Activated naive CD4-positive, alpha-beta T cell treated with anti-CD3 and anti-CD28 coated beads for 36 hours (primary cell): ENCODE results near the gene AKAP14. TPM values are rescaled to one million over a fixed set of nuclear protein-coding genes. Genes with fewer than 3 reads are reported as not detected.

Experiments
- total RNA-seq, 2 experiments: library from RNA; stranded (reverse); gene quantifications; one replicate each; pipeline ENCODE4 v1.2.3, GENCODE V29; 2021

AKAP14 gene
- total RNA-seq, 2 experiments from 2014 or later, result not detected

Other genes starting within 250 kb of the AKAP14 start
- 100 to 1,000 TPM; 137 to 143 TPM for gene SEPTIN6, start 202.7 kb upstream of the AKAP14 start, total RNA-seq
- gene SOWAHD, start 137.3 kb upstream of the AKAP14 start, total RNA-seq, result under 1 TPM in 1 of 2 experiments, not detected in 1; 0.30 TPM
- 1,000 to 10,000 TPM; 3,049 to 3,109 TPM for gene RPL39, start 104.3 kb upstream of the AKAP14 start, total RNA-seq
- gene UPF3B, start 42.9 kb upstream of the AKAP14 start, total RNA-seq, result 10 to 100 TPM; 21.5 to 22.2 TPM
- gene RNF113A, start 24.2 kb upstream of the AKAP14 start, total RNA-seq, result 10 to 100 TPM; 20.8 to 22.0 TPM
- 100 to 1,000 TPM; 105 to 107 TPM for gene NDUFA1, start 24.1 kb upstream of the AKAP14 start, total RNA-seq
- gene NKAP, start 47.9 kb downstream of the AKAP14 start, total RNA-seq, result 10 to 100 TPM; 12.3 to 12.7 TPM
- gene RHOXF2B, start 181.8 kb downstream of the AKAP14 start, total RNA-seq, result not detected
- gene RHOXF1, start 220.0 kb downstream of the AKAP14 start, total RNA-seq, result not detected